GM12878 (cell line): ENCODE measurements around the gene GLG1. TPM values are rescaled to one million over a fixed set of nuclear protein-coding genes. Genes with fewer than 3 reads are reported as not detected.
A peak's percentile ranks its signal among the peaks of the same experiment; 100 is the strongest.

Experiments
- ATAC-seq: fragments of 200-7000 bp; cut with Tn5 transposase; 3 replicates; pipeline ENCODE4 v1.9.1; 2020; ENCODE audit warnings: mild to moderate bottlenecking, moderate library complexity
- BruUV-seq: library from RNA; stranded (reverse); fragments of 400-500 nt; replicated peaks from 2 replicates; lab custom pipeline; 2021; lab: Mats Ljungman, UMichigan
- CTCF ChIA-PET: fragments of 300-600 bp; sonication (Branson Sonifier 250); formaldehyde crosslinking; extraction: SDS; loops from one replicate; lab custom pipeline; 2021; ENCODE audit warnings: inconsistent platforms; lab: Yijun Ruan, JAX
- POLR2A ChIA-PET: fragments of 350-600 bp; formaldehyde crosslinking; extraction: SDS; loops from one replicate; lab custom pipeline; 2021; ENCODE audit warnings: inconsistent platforms; lab: Charles Lee
- RAD21 ChIA-PET: fragments of 300-600 bp; sonication (Branson Sonifier 250); formaldehyde crosslinking; loops from one replicate; lab custom pipeline; 2023; ENCODE audit warnings: antibody characterized with exemption; ENCODE audit not compliant: unreplicated experiment; lab: Charles Lee
- SMC1A ChIA-PET: fragments of 300-600 bp; sonication (Branson Sonifier 250); formaldehyde crosslinking; loops from one replicate; lab custom pipeline; 2023; ENCODE audit not compliant: unreplicated experiment, uncharacterized antibody; lab: Charles Lee
- DNase-seq: peaks from one replicate; pipeline ENCODE4 v3.0.0-alpha.2; 2011; ENCODE audit warnings: low read depth, low spot score
- FAIRE-seq: peaks from 3 replicates; lab custom pipeline; 2011; peaks lifted over from hg19 to GRCh38; lab: Jason Lieb, UNC
- H2AFZ ChIP-seq: 2 replicates; pipeline ENCODE4 v1.6.0; 2011; ENCODE audit warnings: low read depth, low read length, control low read depth; ENCODE audit not compliant: control insufficient read depth
- H3K27ac ChIP-seq: 2 replicates; pipeline ENCODE4 v1.5.1; 2011; ENCODE audit warnings: control low read depth; ENCODE audit not compliant: control insufficient read depth, insufficient read depth
- H3K27me3 ChIP-seq, 2 experiments: replicated peaks in 1 of 2; 2 replicates each; pipeline versions ENCODE4 v1.6.0 to v1.6.1; 2011; ENCODE audit warnings: low read length in 1 of 2; ENCODE audit not compliant: control insufficient read depth in 2 of 2, insufficient read depth in 2 of 2
- H3K36me3 ChIP-seq, 2 experiments: 2 replicates each; pipeline ENCODE4 v1.5.1; 2011; ENCODE audit warnings: low read length in 1 of 2; ENCODE audit not compliant: control insufficient read depth in 2 of 2, insufficient read depth in 2 of 2
- H3K4me1 ChIP-seq: 2 replicates; pipeline ENCODE4 v1.6.1; 2011; ENCODE audit warnings: mild to moderate bottlenecking, low read length, moderate library complexity, mixed read lengths; ENCODE audit not compliant: control insufficient read depth, insufficient read depth
- H3K4me2 ChIP-seq: 2 replicates; pipeline ENCODE4 v1.6.0; 2011; ENCODE audit warnings: control low read depth; ENCODE audit not compliant: control insufficient read depth, insufficient read depth
- H3K4me3 ChIP-seq: fragments of 200-600 bp; sonication (generic); 2 replicates; pipeline ENCODE4 v1.5.1; 2016
- H3K79me2 ChIP-seq: 2 replicates; pipeline ENCODE4 v1.6.0; 2011; ENCODE audit warnings: low read length; ENCODE audit not compliant: control insufficient read depth, insufficient read depth
- H3K9ac ChIP-seq: 2 replicates; pipeline ENCODE4 v1.8.0; 2011; ENCODE audit warnings: low read length, control low read depth, mixed read lengths; ENCODE audit not compliant: control insufficient read depth, insufficient read depth
- H3K9me3 ChIP-seq: replicated peaks from 3 replicates; pipeline ENCODE4 v1.5.1; 2011; ENCODE audit warnings: mild to moderate bottlenecking, low read length; ENCODE audit not compliant: control insufficient read depth, insufficient read depth
- H4K20me1 ChIP-seq: 2 replicates; pipeline ENCODE4 v1.6.0; 2011; ENCODE audit not compliant: control insufficient read depth, insufficient read depth
- BCL11A ChIP-seq: IDR thresholded peaks from 2 replicates; pipeline ENCODE4 v1.6.1; 2011; ENCODE audit warnings: low read depth, low read length
- CBX5 ChIP-seq: sonication (generic); IDR thresholded peaks from 2 replicates; pipeline ENCODE4 v1.6.1; 2016; ENCODE audit warnings: low read depth, moderate library complexity, mild to moderate bottlenecking, inconsistent platforms
- CUX1 ChIP-seq: IDR thresholded peaks from 2 replicates; pipeline ENCODE4 v1.6.1; 2012; ENCODE audit warnings: improper control_type of control experiment, low read depth, low read length; ENCODE audit not compliant: insufficient replicate concordance
- DPF2 ChIP-seq: fragments of 450-650 bp; IDR thresholded peaks from 2 replicates; pipeline ENCODE4 v1.6.1; 2017; ENCODE audit warnings: mild to moderate bottlenecking
- EP300 ChIP-seq, 2 experiments: fragments of 150-350 bp in 1 of 2; IDR thresholded peaks; 2 replicates each; pipeline ENCODE4 v1.6.1; 2011 to 2012; ENCODE audit warnings: low read depth in 2 of 2, low read length in 2 of 2, borderline replicate concordance in 1 of 2, improper control_type of control experiment in 1 of 2, inconsistent platforms in 1 of 2; ENCODE audit not compliant: control insufficient read depth in 1 of 2
- GATAD2B ChIP-seq: fragments of 450-650 bp; conservative IDR thresholded peaks from 2 replicates; pipeline ENCODE4 v1.6.1; 2017; ENCODE audit warnings: low read depth, mild to moderate bottlenecking, moderate library complexity
- KDM1A ChIP-seq: fragments of 200-600 bp; sonication (generic); IDR thresholded peaks from 2 replicates; pipeline ENCODE4 v1.6.1; 2016; ENCODE audit warnings: borderline replicate concordance
- RAD21 ChIP-seq: IDR thresholded peaks from 2 replicates; pipeline ENCODE4 v1.6.1; 2011; ENCODE audit warnings: mild to moderate bottlenecking, low read depth, low read length, moderate library complexity; ENCODE audit not compliant: insufficient read depth
- WGBS: methylation state at CpG from one replicate; pipeline ENCODE4 v1.1.6; 2016; ENCODE audit warnings: low lambda C conversion rate; ENCODE audit not compliant: insufficient replicate concordance, insufficient coverage; ENCODE audit errors: missing lambda C conversion rate; 5-methylcytosine and 5-hydroxymethylcytosine counted together
- in situ Hi-C: fragments of 300-500 bp; cut with MboI; formaldehyde crosslinking; loops from 9 replicates; pipeline ENCODE4 v1.14.3; 2018; ENCODE audit warnings: mixed read lengths
- intact Hi-C: fragments of 100-400 bp; cut with micrococcal nuclease; formaldehyde crosslinking; loops from one replicate; pipeline ENCODE4 v1.14.2; 2022; ENCODE audit not compliant: unreplicated experiment
- polyA plus RNA-seq, 11 experiments: library from polyadenylated mRNA; depleted of rRNA in 4 of 11; unstranded in 6 of 11; stranded (reverse) in 5 of 11; fragments of >200 nt; fragmentation: Nextera tagmentation in 4 of 11; fragmentation: Illumina TruSeq in 1 of 11; extraction: Ambion mirVana in 4 of 11; extraction: Trizol in 1 of 11; gene quantifications; 1 replicate in 1 of 11; 2 replicates in 10 of 11; pipeline versions ENCODE4 v1.2.1 to v1.2.3, GENCODE V29; 2011 to 2016; ENCODE audit warnings: inconsistent platforms in 2 of 11, missing spikeins in 2 of 11, low read depth in 1 of 11
- total RNA-seq, 4 experiments: library from RNA; depleted of rRNA in 3 of 4; stranded (reverse); fragments of >200 nt in 3 of 4; fragmentation: Illumina TruSeq in 1 of 4; extraction: Trizol in 1 of 4; gene quantifications; 2 replicates each; pipeline versions ENCODE4 v1.2.1 to v1.2.3, GENCODE V29; 2013 to 2021
- TF ChIP-seq, protein P1 (sequence below): fragments of 450-650 bp; IDR thresholded peaks from 2 replicates; pipeline ENCODE4 v1.6.1; 2018; ENCODE audit warnings: mild to moderate bottlenecking, low read depth, moderate library complexity; ENCODE audit not compliant: partially characterized antibody
- TF ChIP-seq, protein P2 (sequence below): fragments of 450-650 bp; IDR thresholded peaks from 2 replicates; pipeline ENCODE4 v1.6.1; 2017; ENCODE audit warnings: antibody characterized with exemption, mild to moderate bottlenecking, moderate library complexity

GLG1 gene
- total and polyA plus RNA-seq, 10 of the 15 experiments (the other 5 are each of a cell fraction or from before 2014, with no cell fraction given) = 7.6 to 49.4 (median 28.2) TPM

- ChIA-PET RAD21 (no interaction called here), SMC1A (interaction anchor here (0.9 to 1.6 kb wide), 6 partner anchors 9 to 104 kb away, joined by 3 to 5 read pairs (median 4); no protein-coding TSS in a partner anchor), CTCF (interaction anchor here (1.0 to 1.7 kb wide), 3 partner anchors 14 to 47 kb away, joined by 4 to 6 read pairs (median 4); no protein-coding TSS in a partner anchor), POLR2A (interaction anchor here (0.6 to 0.7 kb wide), 2 partner anchors 226 to 310 kb away, joined by 3 read pairs; no protein-coding TSS in a partner anchor)
- H3K79me2 ChIP-seq = peaks cover 39% of the 10 kb centered on the region
- BruUV-seq = no TSS peak
- DNase-seq (no peak), FAIRE-seq (no peak), ATAC-seq (no peak)
- H3K9me3 ChIP-seq = no peaks in the 10 kb centered on the region
- H3K27me3 ChIP-seq = no peaks in the 10 kb centered on the region
- peak overlapping the region; percentile 99; the same call in 1 of the 2 replicates for H2AFZ ChIP-seq
- no peaks in the 10 kb centered on the region for H3K4me1 ChIP-seq
- 83% methylated on average over 6 of the region's 6 CpGs for WGBS
- in situ Hi-C loops = no loop called here
- H3K4me3 ChIP-seq = no peak overlapping the region
- no peak overlapping the region for H3K9ac ChIP-seq
- peak overlapping the region; percentile 98; the same call in 1 of the 2 replicates for H3K4me2 ChIP-seq
- intact Hi-C loops = loop anchor here (10.0 kb wide), 1 partner anchor 113 kb away; no protein-coding TSS in a partner anchor
- H3K36me3 ChIP-seq = no peaks in the 10 kb centered on the region
- H3K27ac ChIP-seq = no peak overlapping the region
- H4K20me1 ChIP-seq = no peaks in the 10 kb centered on the region; the same call in 1 of the 2 replicates
- TF ChIP-seq, protein P1, sequence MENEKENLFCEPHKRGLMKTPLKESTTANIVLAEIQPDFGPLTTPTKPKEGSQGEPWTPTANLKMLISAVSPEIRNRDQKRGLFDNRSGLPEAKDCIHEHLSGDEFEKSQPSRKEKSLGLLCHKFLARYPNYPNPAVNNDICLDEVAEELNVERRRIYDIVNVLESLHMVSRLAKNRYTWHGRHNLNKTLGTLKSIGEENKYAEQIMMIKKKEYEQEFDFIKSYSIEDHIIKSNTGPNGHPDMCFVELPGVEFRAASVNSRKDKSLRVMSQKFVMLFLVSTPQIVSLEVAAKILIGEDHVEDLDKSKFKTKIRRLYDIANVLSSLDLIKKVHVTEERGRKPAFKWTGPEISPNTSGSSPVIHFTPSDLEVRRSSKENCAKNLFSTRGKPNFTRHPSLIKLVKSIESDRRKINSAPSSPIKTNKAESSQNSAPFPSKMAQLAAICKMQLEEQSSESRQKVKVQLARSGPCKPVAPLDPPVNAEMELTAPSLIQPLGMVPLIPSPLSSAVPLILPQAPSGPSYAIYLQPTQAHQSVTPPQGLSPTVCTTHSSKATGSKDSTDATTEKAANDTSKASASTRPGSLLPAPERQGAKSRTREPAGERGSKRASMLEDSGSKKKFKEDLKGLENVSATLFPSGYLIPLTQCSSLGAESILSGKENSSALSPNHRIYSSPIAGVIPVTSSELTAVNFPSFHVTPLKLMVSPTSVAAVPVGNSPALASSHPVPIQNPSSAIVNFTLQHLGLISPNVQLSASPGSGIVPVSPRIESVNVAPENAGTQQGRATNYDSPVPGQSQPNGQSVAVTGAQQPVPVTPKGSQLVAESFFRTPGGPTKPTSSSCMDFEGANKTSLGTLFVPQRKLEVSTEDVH = no peak
- TF ChIP-seq KDM1A = no peak
- no peak for TF ChIP-seq CUX1
- no peak for TF ChIP-seq BCL11A
- no peak for TF ChIP-seq CBX5
- no peak for TF ChIP-seq GATAD2B
- no peak for TF ChIP-seq DPF2
- TF ChIP-seq, protein P2, sequence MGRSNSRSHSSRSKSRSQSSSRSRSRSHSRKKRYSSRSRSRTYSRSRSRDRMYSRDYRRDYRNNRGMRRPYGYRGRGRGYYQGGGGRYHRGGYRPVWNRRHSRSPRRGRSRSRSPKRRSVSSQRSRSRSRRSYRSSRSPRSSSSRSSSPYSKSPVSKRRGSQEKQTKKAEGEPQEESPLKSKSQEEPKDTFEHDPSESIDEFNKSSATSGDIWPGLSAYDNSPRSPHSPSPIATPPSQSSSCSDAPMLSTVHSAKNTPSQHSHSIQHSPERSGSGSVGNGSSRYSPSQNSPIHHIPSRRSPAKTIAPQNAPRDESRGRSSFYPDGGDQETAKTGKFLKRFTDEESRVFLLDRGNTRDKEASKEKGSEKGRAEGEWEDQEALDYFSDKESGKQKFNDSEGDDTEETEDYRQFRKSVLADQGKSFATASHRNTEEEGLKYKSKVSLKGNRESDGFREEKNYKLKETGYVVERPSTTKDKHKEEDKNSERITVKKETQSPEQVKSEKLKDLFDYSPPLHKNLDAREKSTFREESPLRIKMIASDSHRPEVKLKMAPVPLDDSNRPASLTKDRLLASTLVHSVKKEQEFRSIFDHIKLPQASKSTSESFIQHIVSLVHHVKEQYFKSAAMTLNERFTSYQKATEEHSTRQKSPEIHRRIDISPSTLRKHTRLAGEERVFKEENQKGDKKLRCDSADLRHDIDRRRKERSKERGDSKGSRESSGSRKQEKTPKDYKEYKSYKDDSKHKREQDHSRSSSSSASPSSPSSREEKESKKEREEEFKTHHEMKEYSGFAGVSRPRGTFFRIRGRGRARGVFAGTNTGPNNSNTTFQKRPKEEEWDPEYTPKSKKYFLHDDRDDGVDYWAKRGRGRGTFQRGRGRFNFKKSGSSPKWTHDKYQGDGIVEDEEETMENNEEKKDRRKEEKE = no peak
- no peak for TF ChIP-seq EP300 (IDR thresholded peaks at IDR 0.05; ENCODE audit: borderline replicate concordance in 1 of 2, control insufficient read depth in 1 of 2, low read depth in 2 of 2, low read length in 2 of 2)
- no peak for TF ChIP-seq RAD21
These were observed 1.0 kb upstream of the GLG1 start for GRCh38 chr16:74607962-74608356.
